HG02852 (cell line): ENCODE data around the gene SV2B.
"Not testable (repeated sequence)": the region's sequence is repeated elsewhere in the genome, so short reads cannot be mapped to it uniquely, and the experiment has no call there.

ENCODE experiments used
- ATAC-seq: cut with Tn5 transposase; IDR thresholded peaks from one replicate; pipeline ENCODE4 v1.9.1; 2021; ENCODE audit warnings: mild to moderate bottlenecking, moderate library complexity; ENCODE audit not compliant: unreplicated experiment

Gene SV2B

GRCh38 chr15:91304210-91304609 lies 204.2 kb downstream of the SV2B start:
- no peak for ATAC-seq

GRCh38 chr15:91304786-91305185 lies 204.7 kb downstream of the SV2B start:
- ATAC-seq = no peak

- ATAC-seq = no peak
Observed at GRCh38 chr15:91306144-91306543, 206.1 kb downstream of the SV2B start.

GRCh38 chr15:91307601-91308000 lies 207.5 kb downstream of the SV2B start:
- ATAC-seq = no peak

- no peak for ATAC-seq
Observed at GRCh38 chr15:91308199-91308598, 208.1 kb downstream of the SV2B start.

GRCh38 chr15:91308855-91309254 lies 208.8 kb downstream of the SV2B start:
- ATAC-seq = no peak

- ATAC-seq = no peak
Observed at GRCh38 chr15:91311986-91312385, 211.9 kb downstream of the SV2B start.

- no peak for ATAC-seq
Observed at GRCh38 chr15:91316126-91316525, 216.1 kb downstream of the SV2B start.

- no peak for ATAC-seq
Observed at GRCh38 chr15:91318516-91318915, 218.5 kb downstream of the SV2B start.

GRCh38 chr15:91318931-91319330 lies 218.9 kb downstream of the SV2B start:
- no peak for ATAC-seq

GRCh38 chr15:91319371-91320059 lies 219.5 kb downstream of the SV2B start:
- ATAC-seq = no peak

- ATAC-seq = no peak
Observed at GRCh38 chr15:91320101-91320500, 220.0 kb downstream of the SV2B start.

GRCh38 chr15:91329914-91330313 lies 229.9 kb downstream of the SV2B start:
- no peak for ATAC-seq

GRCh38 chr15:91331581-91331980 lies 231.5 kb downstream of the SV2B start:
- ATAC-seq = no peak

- ATAC-seq = no peak
Observed at GRCh38 chr15:91335702-91336101, 235.6 kb downstream of the SV2B start.

- ATAC-seq = no peak
Observed at GRCh38 chr15:91336687-91337086, 236.6 kb downstream of the SV2B start.

GRCh38 chr15:91338766-91339165 lies 238.7 kb downstream of the SV2B start:
- ATAC-seq = no peak

GRCh38 chr15:91342097-91342496 lies 242.0 kb downstream of the SV2B start:
- ATAC-seq = no peak

GRCh38 chr15:91344912-91345311 lies 244.9 kb downstream of the SV2B start:
- not testable (repeated sequence) for ATAC-seq

GRCh38 chr15:91345736-91346135 lies 245.7 kb downstream of the SV2B start:
- ATAC-seq = no peak

- ATAC-seq = no peak
Observed at GRCh38 chr15:91346259-91346658, 246.2 kb downstream of the SV2B start.

GRCh38 chr15:91348752-91349500 lies 248.9 kb downstream of the SV2B start:
- no peak for ATAC-seq
